ENCODE measurements around the gene RAD51B.

Gene RAD51B

DNA sequence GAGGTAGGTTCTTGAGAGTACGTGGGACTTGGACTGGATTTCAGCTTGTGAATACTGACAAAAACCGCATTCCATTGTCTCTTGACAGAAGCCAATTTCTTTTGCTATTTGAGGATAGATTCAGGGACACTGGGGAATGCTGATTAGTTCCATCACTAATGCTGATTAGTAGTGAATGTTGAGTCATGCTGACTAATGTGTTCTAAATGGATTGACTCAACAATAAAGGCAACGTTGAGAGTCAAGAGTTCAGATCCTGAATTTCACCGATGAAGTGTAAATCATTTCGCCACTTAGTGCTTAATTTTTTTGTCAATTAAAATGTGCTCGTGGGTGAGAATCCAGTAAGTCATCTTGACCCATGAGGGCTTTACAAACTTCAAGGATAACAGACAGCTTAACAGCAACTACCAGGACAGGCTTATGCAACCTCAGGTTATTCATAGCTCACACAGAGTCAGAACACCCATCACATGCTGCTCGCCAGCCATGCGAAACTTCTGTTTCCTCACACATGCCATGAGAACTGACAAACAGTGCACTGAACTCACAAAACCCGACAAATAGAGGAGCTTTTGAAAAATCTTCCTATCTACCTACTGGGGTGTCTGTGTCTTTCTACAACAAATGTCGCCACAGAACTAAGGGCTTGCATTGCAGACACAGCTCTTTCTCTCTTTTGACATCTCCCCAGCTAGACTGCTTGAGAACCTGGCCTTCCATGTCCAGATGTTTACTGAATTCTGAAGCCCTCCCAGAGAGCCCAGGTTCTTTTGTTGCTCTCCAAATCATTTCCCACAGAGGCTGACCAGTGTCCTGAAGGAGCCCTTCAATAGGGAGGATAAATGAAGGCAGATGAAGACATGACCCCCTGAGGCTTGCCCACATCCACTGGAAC is 656.9 kb downstream of the RAD51B start:
- TF ChIP-seq, protein P1, sequence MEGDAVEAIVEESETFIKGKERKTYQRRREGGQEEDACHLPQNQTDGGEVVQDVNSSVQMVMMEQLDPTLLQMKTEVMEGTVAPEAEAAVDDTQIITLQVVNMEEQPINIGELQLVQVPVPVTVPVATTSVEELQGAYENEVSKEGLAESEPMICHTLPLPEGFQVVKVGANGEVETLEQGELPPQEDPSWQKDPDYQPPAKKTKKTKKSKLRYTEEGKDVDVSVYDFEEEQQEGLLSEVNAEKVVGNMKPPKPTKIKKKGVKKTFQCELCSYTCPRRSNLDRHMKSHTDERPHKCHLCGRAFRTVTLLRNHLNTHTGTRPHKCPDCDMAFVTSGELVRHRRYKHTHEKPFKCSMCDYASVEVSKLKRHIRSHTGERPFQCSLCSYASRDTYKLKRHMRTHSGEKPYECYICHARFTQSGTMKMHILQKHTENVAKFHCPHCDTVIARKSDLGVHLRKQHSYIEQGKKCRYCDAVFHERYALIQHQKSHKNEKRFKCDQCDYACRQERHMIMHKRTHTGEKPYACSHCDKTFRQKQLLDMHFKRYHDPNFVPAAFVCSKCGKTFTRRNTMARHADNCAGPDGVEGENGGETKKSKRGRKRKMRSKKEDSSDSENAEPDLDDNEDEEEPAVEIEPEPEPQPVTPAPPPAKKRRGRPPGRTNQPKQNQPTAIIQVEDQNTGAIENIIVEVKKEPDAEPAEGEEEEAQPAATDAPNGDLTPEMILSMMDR (IDR thresholded peaks at IDR 0.05; ENCODE audit: low read depth, low read length): no peak
- H3K4me3 ChIP-seq (ENCODE audit: low read depth, low read length): no peak overlapping the region

DNA sequence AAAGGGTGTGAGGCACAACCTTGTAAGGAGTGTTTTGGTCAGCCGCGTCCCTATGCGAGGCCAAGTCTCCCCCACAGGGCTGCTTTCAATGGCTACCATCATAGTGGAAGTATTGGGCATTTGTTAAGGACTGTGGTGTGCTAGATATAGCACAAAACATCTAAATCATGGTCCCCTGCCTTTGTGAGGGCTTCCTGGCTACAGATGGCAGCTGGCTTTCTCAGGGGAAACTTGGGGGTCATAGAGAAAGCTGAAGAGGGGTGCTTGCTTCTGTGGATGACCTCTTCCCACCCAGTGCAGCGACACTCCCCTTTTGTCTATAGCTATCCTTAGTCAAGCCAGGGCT is 657.5 kb downstream of the RAD51B start:
- in situ Hi-C loops (cut with HindIII; ENCODE audit: low sequenced_read_pairs): no loop called here

More for the DNA sequence above, 656.9 kb downstream of the RAD51B start:
- DNase-seq (ENCODE audit: low read depth, low spot score): peak; percentile 91
- in situ Hi-C loops (cut with HindIII; ENCODE audit: low sequenced_read_pairs): no loop called here

DNA sequence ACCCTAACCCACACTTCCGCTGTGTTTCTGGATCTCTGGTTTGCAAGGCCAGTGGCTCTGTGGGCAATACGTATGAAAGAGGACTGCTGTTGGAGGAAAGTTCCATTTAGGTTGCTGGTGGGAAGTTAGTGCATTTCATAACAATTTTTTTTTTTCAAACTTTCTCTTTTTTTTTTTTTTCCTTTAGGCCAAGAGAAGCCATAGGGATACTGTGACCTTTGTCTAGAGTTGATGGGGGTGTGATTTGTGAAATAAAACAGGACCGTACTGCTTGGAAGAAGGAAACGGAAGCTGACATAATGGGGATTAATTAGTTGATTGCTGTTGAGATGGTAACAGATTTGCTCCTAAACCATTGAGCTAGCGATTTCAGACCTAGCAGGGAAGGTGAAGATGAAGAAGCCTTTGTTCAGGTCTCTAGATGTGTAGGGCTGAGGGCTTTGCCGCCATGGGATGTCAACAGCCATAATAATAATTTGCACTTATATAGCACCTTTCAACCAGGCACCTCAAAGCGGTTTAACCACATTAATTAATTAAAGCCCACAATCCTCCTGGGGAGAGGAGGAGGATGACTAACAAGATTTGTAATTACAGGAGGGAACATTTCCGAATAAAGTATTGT is 658.0 kb downstream of the RAD51B start:
- TF ChIP-seq, protein P1 (IDR thresholded peaks at IDR 0.05; ENCODE audit: low read depth, low read length): no peak
- in situ Hi-C loops (cut with HindIII; ENCODE audit: low sequenced_read_pairs): no loop called here
- DNase-seq (ENCODE audit: low read depth, low spot score): no peak
- H3K4me3 ChIP-seq (ENCODE audit: low read depth, low read length): no peak overlapping the region

More for the DNA sequence above, 657.5 kb downstream of the RAD51B start:
- H3K4me3 ChIP-seq (ENCODE audit: low read depth, low read length): no peak overlapping the region
- TF ChIP-seq, protein P1 (IDR thresholded peaks at IDR 0.05; ENCODE audit: low read depth, low read length): no peak
- DNase-seq (ENCODE audit: low read depth, low spot score): no peak

DNA sequence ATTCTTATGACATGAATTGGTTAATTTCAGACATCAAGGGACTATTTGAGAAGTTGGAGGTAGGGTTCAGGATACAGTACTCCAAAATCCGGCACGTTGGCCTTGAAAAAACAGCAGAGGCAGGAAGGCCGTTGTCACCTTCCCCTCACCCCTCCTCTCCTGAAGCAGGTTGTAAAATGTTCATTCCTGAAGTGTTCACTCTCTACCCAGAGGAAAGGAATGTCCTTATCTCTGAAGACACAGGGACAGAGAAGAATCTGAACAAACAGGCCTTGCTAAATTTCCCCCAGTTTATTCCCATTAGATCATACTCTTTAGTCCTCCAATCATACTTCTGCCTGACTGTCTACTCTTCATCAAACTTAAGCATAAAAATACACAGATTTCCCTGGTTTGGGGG is 659.7 kb downstream of the RAD51B start:
- in situ Hi-C loops (cut with HindIII; ENCODE audit: low sequenced_read_pairs): no loop called here
- H3K4me3 ChIP-seq (ENCODE audit: low read depth, low read length): no peak overlapping the region
- TF ChIP-seq, protein P1 (IDR thresholded peaks at IDR 0.05; ENCODE audit: low read depth, low read length): no peak
- DNase-seq (ENCODE audit: low read depth, low spot score): no peak

DNA sequence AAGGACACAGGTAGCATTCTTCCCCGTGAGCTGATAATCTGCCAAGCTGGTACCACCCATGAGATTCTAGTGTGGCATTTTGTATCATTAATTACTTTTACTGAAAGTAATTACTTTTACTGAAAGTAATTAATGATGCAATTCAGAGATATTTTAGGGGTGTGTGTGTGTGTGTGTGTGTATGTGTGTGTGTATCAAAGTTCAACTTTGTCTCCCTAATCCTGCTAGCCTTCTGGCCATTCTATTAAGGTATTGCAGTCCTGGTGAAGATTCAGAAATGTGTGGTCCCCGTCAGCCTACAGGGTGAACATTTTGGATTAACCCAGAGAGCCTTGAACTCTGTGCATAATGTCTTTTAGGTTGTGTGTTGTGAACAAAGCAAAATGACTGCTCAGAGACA is 662.4 kb downstream of the RAD51B start:
- in situ Hi-C loops (cut with HindIII; ENCODE audit: low sequenced_read_pairs): no loop called here
- TF ChIP-seq, protein P1 (IDR thresholded peaks at IDR 0.05; ENCODE audit: low read depth, low read length): no peak
- no peak overlapping the region for H3K4me3 ChIP-seq (ENCODE audit: low read depth, low read length)
- no peak for DNase-seq (ENCODE audit: low read depth, low spot score)

DNA sequence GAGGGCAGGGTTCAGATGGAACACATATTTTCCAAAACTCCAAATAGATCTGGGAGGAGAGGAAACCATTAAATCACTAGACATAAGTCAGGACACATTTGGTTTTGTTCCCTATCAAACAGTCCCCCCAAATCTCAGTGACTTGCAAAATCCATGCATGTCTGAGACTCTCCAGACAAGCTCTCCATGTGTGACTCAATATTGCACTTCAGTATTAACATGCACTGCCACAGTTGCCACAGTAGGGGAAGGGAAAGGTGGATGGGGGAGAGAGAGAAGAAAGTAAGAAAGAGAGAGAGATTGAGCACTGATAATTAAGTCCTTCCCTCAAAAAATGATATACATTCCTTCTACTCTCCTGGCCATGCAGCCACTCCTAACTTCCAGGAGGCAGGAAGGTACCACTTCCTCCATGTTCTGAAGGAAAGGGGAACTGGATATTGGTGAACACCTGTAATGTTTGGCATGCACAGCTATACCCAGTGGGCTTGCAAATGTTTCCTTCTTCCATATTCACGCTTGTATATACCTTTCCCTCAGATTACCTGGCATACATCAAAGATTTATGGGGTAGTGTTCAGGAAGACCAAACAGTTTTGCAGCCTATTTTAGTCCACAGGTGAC is 663.3 kb downstream of the RAD51B start:
- no peak overlapping the region for H3K4me3 ChIP-seq (ENCODE audit: low read depth, low read length)
- DNase-seq (ENCODE audit: low read depth, low spot score): no peak
- in situ Hi-C loops (cut with HindIII; ENCODE audit: low sequenced_read_pairs): no loop called here
- TF ChIP-seq, protein P1 (IDR thresholded peaks at IDR 0.05; ENCODE audit: low read depth, low read length): no peak
